ENCODE data around the gene SYT7. TPM values are rescaled to one million over a fixed set of nuclear protein-coding genes. Genes with fewer than 3 reads are reported as not detected.

SYT7 gene
- total RNA-seq, 1 donor from 2014 or later, result 1.3 TPM

GRCh38 chr11:61539831-61540357 is 41.0 kb downstream of the SYT7 start:
- no peak for DNase-seq (ENCODE audit: extremely low read depth, low read depth, low spot score)

DNA sequence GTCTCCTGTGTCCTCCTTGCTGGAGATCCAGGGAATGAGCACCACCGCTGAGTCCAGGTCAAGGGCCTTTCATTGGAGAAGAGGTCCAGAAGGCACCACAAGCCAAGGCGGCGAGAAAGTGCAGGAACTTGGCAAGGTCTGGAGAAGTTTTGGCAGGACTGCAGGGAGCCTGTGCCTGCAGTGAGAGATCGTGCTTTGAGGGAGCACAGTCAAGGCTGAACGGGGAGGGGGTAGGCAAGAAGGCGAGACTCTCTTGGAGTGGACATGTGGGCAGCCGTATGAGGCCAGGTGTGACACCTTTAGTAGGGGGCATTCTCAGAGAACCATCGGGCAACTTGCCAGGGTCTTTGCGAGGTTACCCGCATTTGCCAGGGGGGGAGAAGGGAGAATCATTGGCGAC is 41.9 kb downstream of the SYT7 start:
- DNase-seq (ENCODE audit: extremely low read depth, low read depth, low spot score), result no peak

DNA sequence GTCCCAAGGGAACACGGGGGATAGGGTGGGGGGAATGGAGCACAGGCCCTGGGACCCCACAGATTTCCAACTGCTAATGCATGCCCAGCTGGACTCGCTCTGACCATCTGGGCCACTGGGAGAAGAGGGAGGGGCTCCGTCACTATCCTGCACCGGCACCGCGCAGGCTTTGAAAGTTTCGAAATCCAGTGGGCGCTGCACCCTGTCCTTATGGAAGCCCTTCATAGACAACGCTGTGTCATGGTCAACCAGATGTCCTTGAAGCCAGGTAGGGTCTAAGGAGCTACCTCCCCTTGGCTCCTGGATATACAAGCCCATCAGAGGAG is 42.3 kb downstream of the SYT7 start:
- DNase-seq (ENCODE audit: extremely low read depth, low read depth, low spot score), result no peak

- DNase-seq (ENCODE audit: extremely low read depth, low read depth, low spot score), result no peak
Observed at GRCh38 chr11:61537326-61537725, 43.5 kb downstream of the SYT7 start.

GRCh38 chr11:61536676-61537270 is 44.1 kb downstream of the SYT7 start:
- no peak for DNase-seq (ENCODE audit: extremely low read depth, low read depth, low spot score)

GRCh38 chr11:61535998-61536675 is 44.7 kb downstream of the SYT7 start:
- no peak for DNase-seq (ENCODE audit: extremely low read depth, low read depth, low spot score)

DNA sequence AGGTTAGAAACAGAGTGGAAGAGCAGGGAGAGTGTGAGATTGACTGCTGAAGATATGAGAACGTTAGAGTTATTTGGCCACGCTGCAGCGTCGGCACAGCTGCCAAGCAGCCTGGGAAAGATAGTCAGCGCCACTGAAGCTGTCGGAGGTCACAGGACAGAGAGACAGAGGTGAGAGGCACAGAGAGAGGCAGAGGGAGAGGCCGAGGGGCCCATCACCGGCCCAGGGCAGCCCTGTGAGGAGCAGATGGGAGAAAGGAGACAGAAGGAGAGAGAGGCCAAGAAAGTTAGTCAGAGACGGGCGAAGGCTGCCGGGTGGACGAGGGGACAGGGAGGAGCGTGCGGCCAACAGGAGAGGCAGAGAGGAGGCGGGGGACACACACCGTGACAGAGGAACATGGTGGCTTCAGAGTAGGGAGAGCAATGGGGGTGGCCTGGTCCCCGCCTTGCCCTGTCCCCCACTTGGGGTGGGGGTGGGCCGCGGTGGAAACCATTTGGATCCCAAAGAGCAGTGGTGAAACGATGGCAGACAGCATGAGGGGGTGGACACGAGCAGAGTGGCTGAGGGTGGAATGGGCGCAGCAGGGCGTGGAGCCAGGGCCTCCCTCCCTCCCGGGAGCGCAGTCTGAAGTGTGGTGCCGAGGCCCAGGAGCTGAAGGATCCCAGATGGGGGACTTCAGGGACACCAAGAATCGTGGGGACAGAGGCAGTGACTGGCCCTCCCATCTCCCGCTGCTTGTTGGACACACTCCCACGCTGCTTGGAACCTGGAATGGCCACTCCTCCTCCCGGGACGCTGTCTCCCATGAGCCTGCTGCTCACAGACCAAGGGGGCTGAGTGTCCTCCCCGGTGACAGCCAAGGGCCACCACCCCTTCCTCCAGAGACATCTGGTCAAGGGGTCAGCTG is 45.7 kb downstream of the SYT7 start:
- DNase-seq (ENCODE audit: extremely low read depth, low read depth, low spot score), result no peak

DNA sequence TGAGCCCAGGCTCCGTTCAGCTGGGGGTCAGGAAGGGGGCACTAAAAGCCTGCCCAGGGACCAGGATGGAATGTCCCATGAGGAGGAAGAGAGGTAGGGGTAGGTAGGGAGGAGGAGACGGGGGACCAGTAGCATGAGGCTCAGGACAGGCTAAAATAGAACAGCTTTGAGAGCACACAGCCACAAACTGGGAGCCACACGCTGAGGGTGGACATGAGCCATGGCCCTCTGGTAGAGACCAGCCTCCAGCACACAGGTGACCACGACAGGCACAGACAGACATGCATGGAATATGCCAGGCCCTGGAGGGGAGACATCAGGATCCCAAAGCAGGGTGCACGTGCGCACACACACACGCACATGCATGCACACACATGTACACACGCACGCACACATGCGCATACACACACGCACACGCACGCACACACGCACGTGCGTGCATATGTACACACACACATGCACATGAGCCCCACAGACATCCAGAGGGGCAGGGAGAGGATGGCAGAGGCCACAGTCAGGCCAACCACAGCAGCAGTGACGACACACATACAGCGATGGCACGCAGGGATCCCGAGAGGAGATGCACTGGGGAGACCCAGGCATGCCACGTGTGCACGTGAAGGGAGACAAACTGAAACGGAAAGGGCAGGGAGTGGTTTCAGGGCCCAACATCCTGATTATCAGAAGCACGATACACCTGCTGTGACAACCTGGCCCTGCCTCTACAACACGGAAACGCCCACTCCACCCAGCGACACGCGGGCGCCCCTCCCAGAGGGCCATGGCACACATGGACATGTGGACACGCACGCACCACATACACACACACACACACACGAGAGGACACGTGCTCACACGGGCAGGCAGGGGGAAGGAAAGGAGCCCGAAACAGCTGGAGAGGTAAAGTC is 46.6 kb downstream of the SYT7 start:
- DNase-seq (ENCODE audit: extremely low read depth, low read depth, low spot score), result no peak

GRCh38 chr11:61533401-61533800 is 47.5 kb downstream of the SYT7 start:
- DNase-seq (ENCODE audit: extremely low read depth, low read depth, low spot score), result no peak

DNA sequence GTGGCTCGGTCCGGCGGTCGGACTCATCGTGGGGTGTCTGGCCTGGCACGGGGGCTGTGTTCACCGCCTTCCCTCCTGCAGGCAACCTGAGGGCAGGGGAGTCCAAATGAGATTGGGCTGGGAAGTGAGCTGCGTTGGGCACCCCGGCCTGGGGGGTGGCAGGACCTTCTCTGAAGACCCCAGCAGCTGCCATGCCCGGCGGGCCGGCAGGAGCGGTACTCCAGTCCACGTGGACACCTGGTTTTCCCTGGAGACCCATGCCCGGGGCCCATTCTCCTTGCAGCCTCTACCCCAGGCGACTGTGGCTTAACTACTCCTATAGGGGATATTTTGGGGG is 47.9 kb downstream of the SYT7 start:
- DNase-seq (ENCODE audit: extremely low read depth, low read depth, low spot score), result no peak

DNA sequence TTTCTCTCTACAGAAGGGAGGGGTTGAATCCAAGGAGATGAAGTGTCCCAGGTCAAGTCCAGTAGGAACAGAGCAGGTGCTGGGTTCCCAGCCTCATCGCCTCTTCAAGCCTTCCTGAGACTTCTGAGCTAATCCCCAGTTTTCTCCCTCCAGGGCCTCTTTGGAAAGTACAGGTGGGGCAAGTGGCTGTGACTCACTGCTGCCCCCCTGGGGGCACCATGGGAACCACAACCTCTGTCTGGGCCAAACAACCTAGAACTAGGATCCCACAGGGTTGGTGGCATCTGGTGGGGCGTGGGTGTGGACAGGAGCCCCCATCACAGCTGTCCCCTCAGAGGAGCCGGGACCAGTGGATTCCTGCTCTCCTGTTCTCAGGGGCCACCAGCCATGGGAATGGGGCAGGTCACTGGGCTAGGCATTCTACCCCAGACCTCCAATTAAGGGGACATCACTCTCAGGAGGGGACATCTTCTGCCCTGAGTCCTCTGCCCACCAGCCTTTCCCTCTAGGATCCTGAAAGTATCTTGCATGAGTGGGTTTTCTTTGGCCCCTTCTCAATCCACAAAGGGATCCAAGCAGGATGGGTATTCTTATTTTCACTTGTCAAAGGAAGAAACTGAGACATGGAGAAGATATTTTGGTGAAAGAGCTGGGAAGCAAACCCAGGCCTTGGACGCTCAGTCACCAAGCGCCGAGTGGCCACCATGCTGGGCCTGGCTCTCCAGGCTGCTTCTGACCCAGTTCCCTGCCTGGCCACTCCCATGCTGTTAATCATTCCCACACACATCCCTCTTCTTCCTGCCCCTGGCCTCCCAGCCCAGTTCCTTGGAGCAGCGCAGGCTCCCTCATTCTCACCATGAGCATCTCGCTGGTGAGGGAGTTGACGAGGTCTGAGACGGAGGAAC is 48.5 kb downstream of the SYT7 start:
- no peak for DNase-seq (ENCODE audit: extremely low read depth, low read depth, low spot score)

DNA sequence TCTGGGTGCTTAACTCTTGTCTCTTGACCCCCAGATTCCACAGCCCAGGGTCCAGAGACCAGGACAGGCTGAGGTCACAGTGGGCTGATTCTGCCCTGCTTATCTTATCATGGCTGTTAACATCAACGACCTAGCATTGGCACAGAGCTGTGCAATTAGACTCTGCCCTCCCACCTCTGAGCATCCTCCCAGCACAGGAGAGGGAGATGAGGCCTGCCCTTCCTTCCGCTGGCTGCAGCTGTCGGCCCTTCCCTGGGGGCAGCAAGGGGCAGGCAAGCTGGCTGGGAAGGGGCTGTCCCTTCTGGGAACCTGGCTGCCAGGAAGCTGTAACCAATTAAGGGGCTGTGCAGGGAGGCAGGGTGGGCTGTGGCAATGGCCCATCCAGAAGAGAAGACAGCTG is 49.8 kb downstream of the SYT7 start:
- DNase-seq (ENCODE audit: extremely low read depth, low read depth, low spot score), result no peak

GRCh38 chr11:61529537-61530225 is 51.2 kb downstream of the SYT7 start:
- no peak for DNase-seq (ENCODE audit: extremely low read depth, low read depth, low spot score)

GRCh38 chr11:61528114-61528513 is 52.8 kb downstream of the SYT7 start:
- no peak for DNase-seq (ENCODE audit: extremely low read depth, low read depth, low spot score)

DNA sequence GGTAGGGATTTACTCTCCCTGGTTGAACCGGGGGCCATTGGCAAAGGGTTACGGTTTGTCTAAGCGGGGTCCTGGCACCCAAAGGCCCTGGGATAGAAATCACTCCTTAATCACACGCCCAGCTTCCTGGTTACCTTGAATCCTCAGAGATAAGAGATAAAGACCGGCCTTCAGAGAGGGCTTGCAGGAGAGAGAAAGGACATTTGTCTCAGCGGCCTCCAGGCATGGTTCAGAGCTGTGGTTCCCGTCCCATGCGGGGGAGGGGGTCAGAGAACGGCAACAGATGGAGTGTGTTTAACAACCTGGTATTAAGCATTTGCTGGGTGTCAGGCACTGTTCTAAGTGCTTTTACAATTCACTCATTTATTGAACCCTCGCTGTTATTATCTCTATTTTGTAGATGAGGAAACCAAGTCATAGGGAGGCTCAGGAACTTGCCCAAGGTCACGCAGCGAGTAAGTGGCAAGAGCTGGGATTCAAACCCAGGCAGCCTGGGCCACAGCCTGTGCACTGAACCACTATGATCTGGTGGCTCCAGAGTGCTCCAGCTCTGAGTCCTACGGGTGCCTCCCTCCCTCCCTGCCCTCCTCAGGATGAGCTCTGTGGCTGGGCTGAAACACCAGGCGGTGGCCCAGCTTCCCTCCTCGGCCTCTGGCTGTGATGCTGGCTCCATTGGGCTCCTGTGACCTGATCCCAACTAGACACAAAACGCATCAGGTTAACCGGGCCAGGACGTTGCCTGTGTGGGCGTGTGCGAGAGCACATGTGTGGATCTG is 53.7 kb downstream of the SYT7 start:
- no peak for DNase-seq (ENCODE audit: extremely low read depth, low read depth, low spot score)

DNA sequence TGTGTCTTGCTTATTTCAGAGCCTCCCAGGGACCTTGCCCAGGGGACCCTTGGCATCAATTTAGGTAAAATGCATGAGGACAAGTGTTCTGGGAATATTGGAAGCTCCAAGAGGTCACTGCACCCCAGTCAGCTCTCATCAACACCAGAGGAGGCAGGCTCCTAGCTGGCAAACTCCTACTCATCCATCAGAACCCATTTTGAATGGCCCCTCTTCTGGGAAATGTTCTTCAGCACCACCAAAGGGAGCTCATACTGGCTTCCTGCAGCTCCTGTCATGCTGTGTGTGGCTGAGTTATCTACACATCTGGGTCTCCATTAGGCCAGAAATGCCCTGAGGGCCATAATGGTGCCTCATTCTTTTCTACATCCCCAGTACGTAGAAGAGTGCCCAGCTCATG is 54.6 kb downstream of the SYT7 start:
- DNase-seq (ENCODE audit: extremely low read depth, low read depth, low spot score), result no peak

- no peak for DNase-seq (ENCODE audit: extremely low read depth, low read depth, low spot score)
Observed at GRCh38 chr11:61524963-61525587, 55.8 kb downstream of the SYT7 start.

DNA sequence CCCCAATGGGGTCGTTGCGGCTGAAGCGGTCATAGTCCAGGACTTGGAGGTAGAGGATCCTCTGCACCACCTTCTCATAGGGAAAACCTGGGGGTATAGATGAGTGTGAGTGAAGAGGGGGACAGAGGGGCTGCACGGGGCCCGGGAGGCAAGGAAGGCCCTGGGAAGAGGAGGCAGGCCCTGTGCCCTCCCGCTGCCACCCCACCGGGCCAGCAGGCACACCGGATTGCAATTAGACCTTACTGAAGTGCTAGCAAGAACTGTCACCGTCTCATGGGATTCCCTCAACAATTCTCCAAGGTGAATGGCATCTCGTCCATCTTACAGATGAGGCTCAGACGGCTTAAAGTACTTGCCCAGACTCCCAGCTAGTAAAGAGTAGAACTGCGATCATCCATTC is 56.4 kb downstream of the SYT7 start:
- DNase-seq (ENCODE audit: extremely low read depth, low read depth, low spot score), result no peak

All from glomerular endothelial cell (primary cell).